Liver (tissue), 3 donors: ENCODE results near the gene PEAR1.

Experiments
- EGR1 ChIP-seq, 2 donors: IDR thresholded peaks; 2 replicates each; pipeline ENCODE4 v1.6.1; 2016 to 2018; ENCODE audit warnings: antibody characterized with exemption in 2 of 2, low read depth in 2 of 2
- FOXA1 ChIP-seq: IDR thresholded peaks from 2 replicates; pipeline ENCODE4 v1.6.1; 2016; ENCODE audit warnings: antibody characterized with exemption
- RAD21 ChIP-seq, 2 donors: IDR thresholded peaks; 2 replicates each; pipeline ENCODE4 v1.6.1; 2016; ENCODE audit warnings: antibody characterized with exemption in 2 of 2, mild to moderate bottlenecking in 2 of 2
- RXRA ChIP-seq, 2 donors: IDR thresholded peaks; 2 replicates each; pipeline ENCODE4 v1.6.1; 2017 to 2018; ENCODE audit warnings: antibody characterized with exemption in 2 of 2, mild to moderate bottlenecking in 1 of 2
- SP1 ChIP-seq: IDR thresholded peaks from 2 replicates; pipeline ENCODE4 v1.6.1; 2018; ENCODE audit warnings: antibody characterized with exemption, mild to moderate bottlenecking
- TAF1 ChIP-seq: conservative IDR thresholded peaks from 2 replicates; pipeline ENCODE4 v1.6.1; 2016; ENCODE audit warnings: antibody characterized with exemption, mild to moderate bottlenecking
- YY1 ChIP-seq: IDR thresholded peaks from 2 replicates; pipeline ENCODE4 v1.6.1; 2016; ENCODE audit warnings: antibody characterized with exemption, mild to moderate bottlenecking
- TF ChIP-seq, protein P1 (sequence below): IDR thresholded peaks from 2 replicates; pipeline ENCODE4 v1.6.1; 2016; ENCODE audit warnings: antibody characterized with exemption, mild to moderate bottlenecking
- TF ChIP-seq, protein P2 (sequence below): fragments of 150-350 bp; IDR thresholded peaks from 2 replicates; pipeline ENCODE4 v1.5.1; 2017; ENCODE audit warnings: improper control_type of control experiment, low read depth, low read length; ENCODE audit not compliant: missing input control
- TF ChIP-seq, protein P3 (sequence below): IDR thresholded peaks from 2 replicates; pipeline ENCODE4 v1.6.1; 2016; ENCODE audit warnings: antibody characterized with exemption
- TF ChIP-seq, protein P4 (sequence below): IDR thresholded peaks from 2 replicates; pipeline ENCODE4 v1.6.1; 2016; ENCODE audit warnings: antibody characterized with exemption
- TF ChIP-seq, protein P5 (sequence below): IDR thresholded peaks from 2 replicates; pipeline ENCODE4 v1.6.1; 2016; ENCODE audit warnings: antibody characterized with exemption
- donor health status: healthy.
- donor health status: healthy.

DNA sequence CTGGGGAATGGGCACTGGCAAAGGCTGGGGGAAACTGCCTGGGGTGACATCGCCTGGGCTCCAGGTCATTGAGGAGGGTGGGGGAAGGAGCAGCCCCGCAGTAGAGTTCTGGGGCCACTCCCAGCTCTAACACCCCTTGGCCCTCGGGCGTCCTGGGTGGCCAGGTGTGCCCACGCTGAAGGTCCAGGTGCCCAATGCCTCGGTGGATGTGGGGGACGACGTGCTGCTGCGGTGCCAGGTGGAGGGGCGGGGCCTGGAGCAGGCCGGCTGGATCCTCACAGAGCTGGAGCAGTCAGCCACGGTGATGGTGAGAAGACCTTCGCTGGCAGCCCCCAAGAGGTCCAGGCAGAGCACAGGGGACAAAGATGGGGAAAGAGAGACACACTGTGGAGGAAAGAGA is 25.2 kb upstream of the PEAR1 start:
- TF ChIP-seq RXRA (IDR thresholded peaks at IDR 0.05): no peak
- TF ChIP-seq, protein P1, sequence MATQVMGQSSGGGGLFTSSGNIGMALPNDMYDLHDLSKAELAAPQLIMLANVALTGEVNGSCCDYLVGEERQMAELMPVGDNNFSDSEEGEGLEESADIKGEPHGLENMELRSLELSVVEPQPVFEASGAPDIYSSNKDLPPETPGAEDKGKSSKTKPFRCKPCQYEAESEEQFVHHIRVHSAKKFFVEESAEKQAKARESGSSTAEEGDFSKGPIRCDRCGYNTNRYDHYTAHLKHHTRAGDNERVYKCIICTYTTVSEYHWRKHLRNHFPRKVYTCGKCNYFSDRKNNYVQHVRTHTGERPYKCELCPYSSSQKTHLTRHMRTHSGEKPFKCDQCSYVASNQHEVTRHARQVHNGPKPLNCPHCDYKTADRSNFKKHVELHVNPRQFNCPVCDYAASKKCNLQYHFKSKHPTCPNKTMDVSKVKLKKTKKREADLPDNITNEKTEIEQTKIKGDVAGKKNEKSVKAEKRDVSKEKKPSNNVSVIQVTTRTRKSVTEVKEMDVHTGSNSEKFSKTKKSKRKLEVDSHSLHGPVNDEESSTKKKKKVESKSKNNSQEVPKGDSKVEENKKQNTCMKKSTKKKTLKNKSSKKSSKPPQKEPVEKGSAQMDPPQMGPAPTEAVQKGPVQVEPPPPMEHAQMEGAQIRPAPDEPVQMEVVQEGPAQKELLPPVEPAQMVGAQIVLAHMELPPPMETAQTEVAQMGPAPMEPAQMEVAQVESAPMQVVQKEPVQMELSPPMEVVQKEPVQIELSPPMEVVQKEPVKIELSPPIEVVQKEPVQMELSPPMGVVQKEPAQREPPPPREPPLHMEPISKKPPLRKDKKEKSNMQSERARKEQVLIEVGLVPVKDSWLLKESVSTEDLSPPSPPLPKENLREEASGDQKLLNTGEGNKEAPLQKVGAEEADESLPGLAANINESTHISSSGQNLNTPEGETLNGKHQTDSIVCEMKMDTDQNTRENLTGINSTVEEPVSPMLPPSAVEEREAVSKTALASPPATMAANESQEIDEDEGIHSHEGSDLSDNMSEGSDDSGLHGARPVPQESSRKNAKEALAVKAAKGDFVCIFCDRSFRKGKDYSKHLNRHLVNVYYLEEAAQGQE: no peak
- TF ChIP-seq, protein P2, sequence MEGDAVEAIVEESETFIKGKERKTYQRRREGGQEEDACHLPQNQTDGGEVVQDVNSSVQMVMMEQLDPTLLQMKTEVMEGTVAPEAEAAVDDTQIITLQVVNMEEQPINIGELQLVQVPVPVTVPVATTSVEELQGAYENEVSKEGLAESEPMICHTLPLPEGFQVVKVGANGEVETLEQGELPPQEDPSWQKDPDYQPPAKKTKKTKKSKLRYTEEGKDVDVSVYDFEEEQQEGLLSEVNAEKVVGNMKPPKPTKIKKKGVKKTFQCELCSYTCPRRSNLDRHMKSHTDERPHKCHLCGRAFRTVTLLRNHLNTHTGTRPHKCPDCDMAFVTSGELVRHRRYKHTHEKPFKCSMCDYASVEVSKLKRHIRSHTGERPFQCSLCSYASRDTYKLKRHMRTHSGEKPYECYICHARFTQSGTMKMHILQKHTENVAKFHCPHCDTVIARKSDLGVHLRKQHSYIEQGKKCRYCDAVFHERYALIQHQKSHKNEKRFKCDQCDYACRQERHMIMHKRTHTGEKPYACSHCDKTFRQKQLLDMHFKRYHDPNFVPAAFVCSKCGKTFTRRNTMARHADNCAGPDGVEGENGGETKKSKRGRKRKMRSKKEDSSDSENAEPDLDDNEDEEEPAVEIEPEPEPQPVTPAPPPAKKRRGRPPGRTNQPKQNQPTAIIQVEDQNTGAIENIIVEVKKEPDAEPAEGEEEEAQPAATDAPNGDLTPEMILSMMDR: no peak
- no peak for TF ChIP-seq FOXA1
- no peak for TF ChIP-seq SP1
- TF ChIP-seq, protein P3, sequence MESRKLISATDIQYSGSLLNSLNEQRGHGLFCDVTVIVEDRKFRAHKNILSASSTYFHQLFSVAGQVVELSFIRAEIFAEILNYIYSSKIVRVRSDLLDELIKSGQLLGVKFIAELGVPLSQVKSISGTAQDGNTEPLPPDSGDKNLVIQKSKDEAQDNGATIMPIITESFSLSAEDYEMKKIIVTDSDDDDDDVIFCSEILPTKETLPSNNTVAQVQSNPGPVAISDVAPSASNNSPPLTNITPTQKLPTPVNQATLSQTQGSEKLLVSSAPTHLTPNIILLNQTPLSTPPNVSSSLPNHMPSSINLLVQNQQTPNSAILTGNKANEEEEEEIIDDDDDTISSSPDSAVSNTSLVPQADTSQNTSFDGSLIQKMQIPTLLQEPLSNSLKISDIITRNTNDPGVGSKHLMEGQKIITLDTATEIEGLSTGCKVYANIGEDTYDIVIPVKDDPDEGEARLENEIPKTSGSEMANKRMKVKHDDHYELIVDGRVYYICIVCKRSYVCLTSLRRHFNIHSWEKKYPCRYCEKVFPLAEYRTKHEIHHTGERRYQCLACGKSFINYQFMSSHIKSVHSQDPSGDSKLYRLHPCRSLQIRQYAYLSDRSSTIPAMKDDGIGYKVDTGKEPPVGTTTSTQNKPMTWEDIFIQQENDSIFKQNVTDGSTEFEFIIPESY: no peak
- TF ChIP-seq, protein P4, sequence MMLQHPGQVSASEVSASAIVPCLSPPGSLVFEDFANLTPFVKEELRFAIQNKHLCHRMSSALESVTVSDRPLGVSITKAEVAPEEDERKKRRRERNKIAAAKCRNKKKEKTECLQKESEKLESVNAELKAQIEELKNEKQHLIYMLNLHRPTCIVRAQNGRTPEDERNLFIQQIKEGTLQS: no peak
- TF ChIP-seq TAF1: no peak
- no peak for TF ChIP-seq EGR1 (IDR thresholded peaks at IDR 0.05; ENCODE audit: low read depth in 2 of 2)
- no peak for TF ChIP-seq YY1
- TF ChIP-seq, protein P5, sequence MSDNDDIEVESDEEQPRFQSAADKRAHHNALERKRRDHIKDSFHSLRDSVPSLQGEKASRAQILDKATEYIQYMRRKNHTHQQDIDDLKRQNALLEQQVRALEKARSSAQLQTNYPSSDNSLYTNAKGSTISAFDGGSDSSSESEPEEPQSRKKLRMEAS: no peak
- no peak for TF ChIP-seq RAD21 (IDR thresholded peaks at IDR 0.05)
